ENCODE measurements around the gene UNC45A. TPM values are rescaled to one million over a fixed set of nuclear protein-coding genes. Genes with fewer than 3 reads are reported as not detected.

Gene UNC45A
- total and polyA plus RNA-seq, 2 of the 8 experiments (the other 6 are each of a cell fraction or from before 2014, with no cell fraction given) = 74.1 to 84.2 TPM

- TF ChIP-seq CHD7 (IDR thresholded peaks at IDR 0.05; ENCODE audit: insufficient replicate concordance, low read length) (no peak), MAX (IDR thresholded peaks at IDR 0.05) (no peak), KDM5A (IDR thresholded peaks at IDR 0.05; ENCODE audit: low read length) (no peak), CBX5 (IDR thresholded peaks at IDR 0.05; ENCODE audit: low read depth, low read length) (no peak), TAF1 (IDR thresholded peaks at IDR 0.05; ENCODE audit: low read depth, low read length) (no peak), ASH2L (IDR thresholded peaks at IDR 0.05; ENCODE audit: low read length) (no peak), PHF8 (conservative IDR thresholded peaks at IDR 0.05; ENCODE audit: low read depth, low read length) (no peak), CBX8 (IDR thresholded peaks at IDR 0.05; ENCODE audit: borderline replicate concordance, low read depth, low read length) (no peak), RXRA (IDR thresholded peaks at IDR 0.05; ENCODE audit: insufficient read depth, low read depth, low read length) (no peak), SIX5 (IDR thresholded peaks at IDR 0.05; ENCODE audit: low read depth, low read length) (no peak)
Observed at GRCh38 chr15:90885432-90886290, 49.4 kb upstream of the UNC45A start (continued).
